Tibial nerve (tissue), 3 donors: ENCODE results near the gene NHERF1.

ENCODE experiments used
- CTCF ChIP-seq, 5 experiments: fragments of 200-600 bp in 3 of 5; fragments of 450-650 bp in 2 of 5; sonication (generic) in 3 of 5; IDR thresholded peaks; one replicate each; pipeline ENCODE4 v1.5.1; 2016 to 2019; ENCODE audit warnings: antibody characterized with exemption in 5 of 5, mild to moderate bottlenecking in 3 of 5, moderate library complexity in 2 of 5
- POLR2A ChIP-seq, 2 donors: fragments of 450-650 bp; IDR thresholded peaks; one replicate each; pipeline ENCODE4 v1.6.1; 2017; ENCODE audit warnings: antibody characterized with exemption in 2 of 2, mild to moderate bottlenecking in 2 of 2, moderate library complexity in 2 of 2

GRCh38 chr17:74703311-74703710 is 45.1 kb upstream of the NHERF1 start:
- TF ChIP-seq CTCF (IDR thresholded peaks at IDR 0.05), result no peak
- no peak for TF ChIP-seq POLR2A (IDR thresholded peaks at IDR 0.05)
